GM12878 (cell line): ENCODE measurements around the gene ASCC2. TPM values are rescaled to one million over a fixed set of nuclear protein-coding genes. Genes with fewer than 3 reads are reported as not detected.

Source experiments
- ATAC-seq: fragments of 200-7000 bp; cut with Tn5 transposase; 3 replicates; pipeline ENCODE4 v1.9.1; 2020; ENCODE audit warnings: mild to moderate bottlenecking, moderate library complexity
- BruUV-seq: library from RNA; stranded (reverse); fragments of 400-500 nt; replicated peaks from 2 replicates; lab custom pipeline; 2021; lab: Mats Ljungman, UMichigan
- CTCF ChIA-PET: fragments of 300-600 bp; sonication (Branson Sonifier 250); formaldehyde crosslinking; extraction: SDS; loops from one replicate; lab custom pipeline; 2021; ENCODE audit warnings: inconsistent platforms; lab: Yijun Ruan, JAX
- POLR2A ChIA-PET: fragments of 350-600 bp; formaldehyde crosslinking; extraction: SDS; loops from one replicate; lab custom pipeline; 2021; ENCODE audit warnings: inconsistent platforms; lab: Charles Lee
- RAD21 ChIA-PET: fragments of 300-600 bp; sonication (Branson Sonifier 250); formaldehyde crosslinking; loops from one replicate; lab custom pipeline; 2023; ENCODE audit warnings: antibody characterized with exemption; ENCODE audit not compliant: unreplicated experiment; lab: Charles Lee
- SMC1A ChIA-PET: fragments of 300-600 bp; sonication (Branson Sonifier 250); formaldehyde crosslinking; loops from one replicate; lab custom pipeline; 2023; ENCODE audit not compliant: unreplicated experiment, uncharacterized antibody; lab: Charles Lee
- DNase-seq: peaks from one replicate; pipeline ENCODE4 v3.0.0-alpha.2; 2011; ENCODE audit warnings: low read depth, low spot score
- FAIRE-seq: peaks from 3 replicates; lab custom pipeline; 2011; peaks lifted over from hg19 to GRCh38; lab: Jason Lieb, UNC
- H2AFZ ChIP-seq: 2 replicates; pipeline ENCODE4 v1.6.0; 2011; ENCODE audit warnings: low read depth, low read length, control low read depth; ENCODE audit not compliant: control insufficient read depth
- H3K27ac ChIP-seq: 2 replicates; pipeline ENCODE4 v1.5.1; 2011; ENCODE audit warnings: control low read depth; ENCODE audit not compliant: control insufficient read depth, insufficient read depth
- H3K27me3 ChIP-seq, 2 experiments: replicated peaks in 1 of 2; 2 replicates each; pipeline versions ENCODE4 v1.6.0 to v1.6.1; 2011; ENCODE audit warnings: low read length in 1 of 2; ENCODE audit not compliant: control insufficient read depth in 2 of 2, insufficient read depth in 2 of 2
- H3K36me3 ChIP-seq, 2 experiments: 2 replicates each; pipeline ENCODE4 v1.5.1; 2011; ENCODE audit warnings: low read length in 1 of 2; ENCODE audit not compliant: control insufficient read depth in 2 of 2, insufficient read depth in 2 of 2
- H3K4me1 ChIP-seq: 2 replicates; pipeline ENCODE4 v1.6.1; 2011; ENCODE audit warnings: mild to moderate bottlenecking, low read length, moderate library complexity, mixed read lengths; ENCODE audit not compliant: control insufficient read depth, insufficient read depth
- H3K4me2 ChIP-seq: 2 replicates; pipeline ENCODE4 v1.6.0; 2011; ENCODE audit warnings: control low read depth; ENCODE audit not compliant: control insufficient read depth, insufficient read depth
- H3K4me3 ChIP-seq: fragments of 200-600 bp; sonication (generic); 2 replicates; pipeline ENCODE4 v1.5.1; 2016
- H3K79me2 ChIP-seq: 2 replicates; pipeline ENCODE4 v1.6.0; 2011; ENCODE audit warnings: low read length; ENCODE audit not compliant: control insufficient read depth, insufficient read depth
- H3K9ac ChIP-seq: 2 replicates; pipeline ENCODE4 v1.8.0; 2011; ENCODE audit warnings: low read length, control low read depth, mixed read lengths; ENCODE audit not compliant: control insufficient read depth, insufficient read depth
- H3K9me3 ChIP-seq: replicated peaks from 3 replicates; pipeline ENCODE4 v1.5.1; 2011; ENCODE audit warnings: mild to moderate bottlenecking, low read length; ENCODE audit not compliant: control insufficient read depth, insufficient read depth
- H4K20me1 ChIP-seq: 2 replicates; pipeline ENCODE4 v1.6.0; 2011; ENCODE audit not compliant: control insufficient read depth, insufficient read depth
- CBX3 ChIP-seq: fragments of 200-600 bp; sonication (generic); IDR thresholded peaks from 2 replicates; pipeline ENCODE4 v1.6.1; 2016; ENCODE audit warnings: low read depth, borderline replicate concordance
- E2F4 ChIP-seq: IDR thresholded peaks from 2 replicates; pipeline ENCODE4 v1.6.1; 2012; ENCODE audit warnings: low read depth, low read length, improper control_type of control experiment
- EED ChIP-seq: sonication (generic); IDR thresholded peaks from 2 replicates; pipeline ENCODE4 v1.6.1; 2016; ENCODE audit warnings: antibody characterized with exemption, low read depth
- HDGF ChIP-seq: fragments of 450-650 bp; IDR thresholded peaks from 2 replicates; pipeline ENCODE4 v1.6.1; 2016; ENCODE audit warnings: antibody characterized with exemption
- KAT2A ChIP-seq: conservative IDR thresholded peaks from 2 replicates; pipeline ENCODE4 v1.6.1; 2011; ENCODE audit warnings: low read depth, low read length; ENCODE audit not compliant: control insufficient read depth
- KDM1A ChIP-seq: fragments of 200-600 bp; sonication (generic); IDR thresholded peaks from 2 replicates; pipeline ENCODE4 v1.6.1; 2016; ENCODE audit warnings: borderline replicate concordance
- MXI1 ChIP-seq: fragments of 150-350 bp; IDR thresholded peaks from 2 replicates; pipeline ENCODE4 v1.6.1; 2011; ENCODE audit warnings: low read depth, mild to moderate bottlenecking, inconsistent platforms, low read length, improper control_type of control experiment
- WGBS: methylation state at CpG from one replicate; pipeline ENCODE4 v1.1.6; 2016; ENCODE audit warnings: low lambda C conversion rate; ENCODE audit not compliant: insufficient replicate concordance, insufficient coverage; ENCODE audit errors: missing lambda C conversion rate; 5-methylcytosine and 5-hydroxymethylcytosine counted together
- in situ Hi-C: fragments of 300-500 bp; cut with MboI; formaldehyde crosslinking; loops from 9 replicates; pipeline ENCODE4 v1.14.3; 2018; ENCODE audit warnings: mixed read lengths
- intact Hi-C: fragments of 100-400 bp; cut with micrococcal nuclease; formaldehyde crosslinking; loops from one replicate; pipeline ENCODE4 v1.14.2; 2022; ENCODE audit not compliant: unreplicated experiment
- polyA plus RNA-seq, 11 experiments: library from polyadenylated mRNA; depleted of rRNA in 4 of 11; unstranded in 6 of 11; stranded (reverse) in 5 of 11; fragments of >200 nt; fragmentation: Nextera tagmentation in 4 of 11; fragmentation: Illumina TruSeq in 1 of 11; extraction: Ambion mirVana in 4 of 11; extraction: Trizol in 1 of 11; gene quantifications; 1 replicate in 1 of 11; 2 replicates in 10 of 11; pipeline versions ENCODE4 v1.2.1 to v1.2.3, GENCODE V29; 2011 to 2016; ENCODE audit warnings: inconsistent platforms in 2 of 11, missing spikeins in 2 of 11, low read depth in 1 of 11
- total RNA-seq, 4 experiments: library from RNA; depleted of rRNA in 3 of 4; stranded (reverse); fragments of >200 nt in 3 of 4; fragmentation: Illumina TruSeq in 1 of 4; extraction: Trizol in 1 of 4; gene quantifications; 2 replicates each; pipeline versions ENCODE4 v1.2.1 to v1.2.3, GENCODE V29; 2013 to 2021
- TF ChIP-seq, protein P1 (sequence below): fragments of 450-650 bp; IDR thresholded peaks from 2 replicates; pipeline ENCODE4 v1.6.1; 2018; ENCODE audit warnings: borderline replicate concordance, mild to moderate bottlenecking; ENCODE audit not compliant: partially characterized antibody

The ASCC2 gene
- total and polyA plus RNA-seq, 10 of the 15 experiments (the other 5 are each of a cell fraction or from before 2014, with no cell fraction given), result 5.3 to 91.4 (median 56.5) TPM

- no peak for DNase-seq
- ChIA-PET SMC1A (interaction anchor here (1.4 kb wide), 1 partner anchor 174 kb away, joined by 3 read pairs; no protein-coding TSS in a partner anchor), POLR2A (interaction anchor here (0.7 to 1.2 kb wide), 2 partner anchors 10 to 30 kb away, joined by 3 to 4 read pairs; no protein-coding TSS in a partner anchor), RAD21 (no interaction called here), CTCF (interaction anchor here (0.6 kb wide), 1 partner anchor 32 kb away, joined by 3 read pairs; no protein-coding TSS in a partner anchor)
- no peak for FAIRE-seq
- peaks cover 11% of the 10 kb centered on the region for H3K79me2 ChIP-seq
- in situ Hi-C loops (no loop called here), intact Hi-C loops (no loop called here)
- H3K36me3 ChIP-seq, result peaks cover 4 to 21% of the 10 kb centered on the region in 2 experiments
- no peak overlapping the region for H2AFZ ChIP-seq
- no peak for ATAC-seq
- H3K4me2 ChIP-seq, result no peak overlapping the region
- H3K9ac ChIP-seq, result no peak overlapping the region
- over 99% methylated on average over 9 of the region's 9 CpGs for WGBS
- TF ChIP-seq KAT2A (no peak), CBX3 (no peak), HDGF (no peak), MXI1 (no peak), KDM1A (no peak), EED (no peak), E2F4 (no peak)
- TF ChIP-seq, protein P1, sequence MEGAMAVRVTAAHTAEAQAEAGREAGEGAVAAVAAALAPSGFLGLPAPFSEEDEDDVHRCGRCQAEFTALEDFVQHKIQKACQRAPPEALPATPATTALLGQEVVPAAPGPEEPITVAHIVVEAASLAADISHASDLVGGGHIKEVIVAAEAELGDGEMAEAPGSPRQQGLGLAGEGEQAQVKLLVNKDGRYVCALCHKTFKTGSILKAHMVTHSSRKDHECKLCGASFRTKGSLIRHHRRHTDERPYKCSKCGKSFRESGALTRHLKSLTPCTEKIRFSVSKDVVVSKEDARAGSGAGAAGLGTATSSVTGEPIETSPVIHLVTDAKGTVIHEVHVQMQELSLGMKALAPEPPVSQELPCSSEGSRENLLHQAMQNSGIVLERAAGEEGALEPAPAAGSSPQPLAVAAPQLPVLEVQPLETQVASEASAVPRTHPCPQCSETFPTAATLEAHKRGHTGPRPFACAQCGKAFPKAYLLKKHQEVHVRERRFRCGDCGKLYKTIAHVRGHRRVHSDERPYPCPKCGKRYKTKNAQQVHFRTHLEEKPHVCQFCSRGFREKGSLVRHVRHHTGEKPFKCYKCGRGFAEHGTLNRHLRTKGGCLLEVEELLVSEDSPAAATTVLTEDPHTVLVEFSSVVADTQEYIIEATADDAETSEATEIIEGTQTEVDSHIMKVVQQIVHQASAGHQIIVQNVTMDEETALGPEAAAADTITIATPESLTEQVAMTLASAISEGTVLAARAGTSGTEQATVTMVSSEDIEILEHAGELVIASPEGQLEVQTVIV, result no peak
- H3K4me3 ChIP-seq, result no peak overlapping the region
- no peaks in the 10 kb centered on the region for H3K27me3 ChIP-seq
- no TSS peak for BruUV-seq
- no peaks in the 10 kb centered on the region for H4K20me1 ChIP-seq
- H3K9me3 ChIP-seq, result no peaks in the 10 kb centered on the region
- no peak overlapping the region for H3K27ac ChIP-seq
- H3K4me1 ChIP-seq, result no peaks in the 10 kb centered on the region; the same call in 1 of the 2 replicates
These were observed 6.1 kb downstream of the ASCC2 start for GRCh38 chr22:29831958-29832357.
